Endodermal cell (in vitro differentiated cells): ENCODE results near the gene CCDC183. TPM values are rescaled to one million over a fixed set of nuclear protein-coding genes. Genes with fewer than 3 reads are reported as not detected.

Source experiments
- DNase-seq: peaks from one replicate; pipeline ENCODE4 v3.0.0-alpha.2; 2017
- H3K27ac ChIP-seq: 2 replicates; pipeline ENCODE4 v1.5.1; 2013; ENCODE audit warnings: mild to moderate bottlenecking, low read depth, low read length, moderate library complexity
- H3K27me3 ChIP-seq: 2 replicates; pipeline ENCODE4 v1.6.1; 2013; ENCODE audit warnings: mild to moderate bottlenecking, low read length, moderate library complexity; ENCODE audit not compliant: insufficient read depth, control insufficient read depth, poor library complexity, severe bottlenecking
- H3K36me3 ChIP-seq: 2 replicates; pipeline ENCODE4 v1.7.0; 2013; ENCODE audit warnings: mild to moderate bottlenecking, low read length, moderate library complexity; ENCODE audit not compliant: control insufficient read depth, insufficient read depth
- H3K4me1 ChIP-seq: one replicate; pipeline ENCODE4 v1.7.0; 2013; ENCODE audit warnings: low read length; ENCODE audit not compliant: control insufficient read depth, insufficient read depth
- H3K4me3 ChIP-seq: 2 replicates; pipeline ENCODE4 v1.5.1; 2013; ENCODE audit warnings: mild to moderate bottlenecking, low read length, moderate library complexity
- H3K9ac ChIP-seq: 2 replicates; pipeline ENCODE4 v1.6.1; 2013; ENCODE audit warnings: mild to moderate bottlenecking, low read length, moderate library complexity; ENCODE audit not compliant: poor library complexity, severe bottlenecking; ENCODE audit errors: extremely low read depth
- H3K9me3 ChIP-seq: 2 replicates; pipeline ENCODE4 v1.6.1; 2013; ENCODE audit warnings: mild to moderate bottlenecking, low read length, moderate library complexity; ENCODE audit not compliant: control insufficient read depth
- H3K27ac Mint-ChIP-seq: 2 replicates; pipeline ENCODE4 v1.8.0; 2020; ENCODE audit warnings: mixed read lengths
- H3K27me3 Mint-ChIP-seq: 2 replicates; pipeline ENCODE4 v1.8.0; 2021; ENCODE audit warnings: mild to moderate bottlenecking, mixed read lengths; ENCODE audit not compliant: insufficient read depth
- H3K36me3 Mint-ChIP-seq: 2 replicates; pipeline ENCODE4 v1.8.0; 2020; ENCODE audit warnings: low read depth, mixed read lengths
- H3K4me1 Mint-ChIP-seq: 2 replicates; pipeline ENCODE4 v1.8.0; 2020; ENCODE audit warnings: mixed read lengths
- H3K4me3 Mint-ChIP-seq: 2 replicates; pipeline ENCODE4 v1.8.0; 2020; ENCODE audit warnings: mild to moderate bottlenecking, moderate library complexity, mixed read lengths
- H3K9me3 Mint-ChIP-seq: 2 replicates; pipeline ENCODE4 v1.8.0; 2020; ENCODE audit warnings: mild to moderate bottlenecking, mixed read lengths
- WGBS, 2 experiments: methylation state at CpG; one replicate each; pipeline versions ENCODE4 v1.1.5 to v1.1.7; 2013; ENCODE audit warnings: missing lambda C conversion rate in 2 of 2, mixed read lengths in 1 of 2; ENCODE audit not compliant: insufficient coverage in 1 of 2, insufficient read length in 1 of 2; 5-methylcytosine and 5-hydroxymethylcytosine counted together
- long read RNA-seq, 4 experiments: library from polyadenylated mRNA in 2 of 4; library from RNA in 1 of 4; library from capped mRNA in 1 of 4; stranded (forward) in 3 of 4; unstranded in 1 of 4; transcript quantifications; one replicate each; pipeline ENCODE4 v2.0.0, GENCODE V29; 2020 to 2021; ENCODE audit warnings: inconsistent platforms in 1 of 4
- polyA plus RNA-seq, 2 experiments: library from polyadenylated mRNA; stranded (reverse); fragments of 50-300 nt; gene quantifications; one replicate each; pipeline ENCODE4 v1.2.3, GENCODE V29; 2013
- total RNA-seq, 2 donors: library from RNA; stranded (reverse); fragmentation: NEBNext Ultra II Directional in 1 of 2; extraction: Animal tissue kit (Norgen Biotek cat#: 25700) in 1 of 2; gene quantifications; 2 replicates in 1 of 2; 3 replicates in 1 of 2; pipeline ENCODE4 v1.2.1, GENCODE V29; 2021
- TF ChIP-seq, protein P1 (sequence below): fragments of 200-600 bp; sonication (generic); conservative IDR thresholded peaks from 2 replicates; pipeline ENCODE4 v1.5.0; 2021; ENCODE audit warnings: antibody characterized with exemption, mild to moderate bottlenecking

The CCDC183 gene
- total RNA-seq, result 10 to 100 TPM; 10.9 to 13.4 TPM
- polyA plus RNA-seq (2013, experiment 1 of 2), result 4.6 TPM
- polyA plus RNA-seq (2013, experiment 2 of 2), result 5.1 TPM
- long read RNA-seq, experiment 1, result 0 reads
- long read RNA-seq, experiment 2, partial matches to known transcripts, result 1 of 4 reads
- long read RNA-seq, experiment 2, other reads (novel, unspliced or antisense), result 1 of 4 reads
- long read RNA-seq, experiment 3, partial matches to known transcripts, result 2 of 8 reads
- long read RNA-seq, experiment 3, other reads (novel, unspliced or antisense), result 6 of 8 reads
- long read RNA-seq, experiment 4, partial matches to known transcripts, result 1 of 2 reads
- long read RNA-seq, experiment 4, other reads (novel, unspliced or antisense), result 1 of 2 reads

DNA sequence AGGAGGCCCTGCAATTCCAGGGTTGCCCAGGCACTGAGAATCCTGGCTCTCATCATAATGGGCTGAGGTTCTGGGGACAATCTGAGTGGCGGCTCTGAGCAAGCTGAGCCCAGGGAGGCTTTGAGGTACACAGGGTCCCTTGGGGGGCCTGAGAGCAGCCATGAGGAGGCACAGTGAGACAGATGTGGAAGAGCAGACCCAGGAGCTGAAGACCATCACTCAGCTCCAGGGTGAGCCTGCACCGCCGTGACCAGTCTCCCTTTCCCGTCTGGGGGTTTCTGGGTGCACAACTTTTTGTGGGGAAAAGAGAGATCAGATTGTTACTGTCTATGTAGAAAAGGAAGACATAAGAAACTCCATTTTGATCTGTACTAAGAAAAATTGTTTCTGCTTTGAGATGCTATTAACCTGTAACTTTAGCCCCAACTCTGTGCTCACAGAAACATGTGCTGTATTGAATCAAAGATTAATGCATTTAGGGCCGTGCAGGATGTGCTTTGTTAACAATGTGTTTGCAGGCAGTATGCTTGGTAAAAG lies at the start of gene CCDC183:
Gene CCDC183, plus strand, starts transcription at position 101 of the 537 bp plus-strand sequence. Its CDS starts 60 bp downstream, at position 161.
- no peak for DNase-seq
- Histone ChIP-seq H3K9ac (peak within 1 kb of the TSS; percentile 57), H3K27ac (peak within 1 kb of the TSS; percentile 77), H3K36me3 (peaks cover 23% of the 10 kb centered on the region), H3K4me3 (peak within 1 kb of the TSS; percentile 40), H3K9me3 (no peaks in the 10 kb centered on the region), H3K4me1 (peaks cover 20% of the 10 kb centered on the region), H3K27me3 (no peaks in the 10 kb centered on the region)
- Mint-ChIP-seq H3K4me3 (peak within 1 kb of the TSS; percentile 38), H3K27me3 (peaks cover 7% of the 10 kb centered on the region), H3K27ac (peak within 1 kb of the TSS; percentile 96), H3K9me3 (no peaks in the 10 kb centered on the region), H3K36me3 (peaks cover 17% of the 10 kb centered on the region), H3K4me1 (peaks cover 35% of the 10 kb centered on the region)
- WGBS, 2 experiments, result 74 to 75% methylated on average over 4 to 5 of the region's 5 CpGs
- TF ChIP-seq, protein P1, sequence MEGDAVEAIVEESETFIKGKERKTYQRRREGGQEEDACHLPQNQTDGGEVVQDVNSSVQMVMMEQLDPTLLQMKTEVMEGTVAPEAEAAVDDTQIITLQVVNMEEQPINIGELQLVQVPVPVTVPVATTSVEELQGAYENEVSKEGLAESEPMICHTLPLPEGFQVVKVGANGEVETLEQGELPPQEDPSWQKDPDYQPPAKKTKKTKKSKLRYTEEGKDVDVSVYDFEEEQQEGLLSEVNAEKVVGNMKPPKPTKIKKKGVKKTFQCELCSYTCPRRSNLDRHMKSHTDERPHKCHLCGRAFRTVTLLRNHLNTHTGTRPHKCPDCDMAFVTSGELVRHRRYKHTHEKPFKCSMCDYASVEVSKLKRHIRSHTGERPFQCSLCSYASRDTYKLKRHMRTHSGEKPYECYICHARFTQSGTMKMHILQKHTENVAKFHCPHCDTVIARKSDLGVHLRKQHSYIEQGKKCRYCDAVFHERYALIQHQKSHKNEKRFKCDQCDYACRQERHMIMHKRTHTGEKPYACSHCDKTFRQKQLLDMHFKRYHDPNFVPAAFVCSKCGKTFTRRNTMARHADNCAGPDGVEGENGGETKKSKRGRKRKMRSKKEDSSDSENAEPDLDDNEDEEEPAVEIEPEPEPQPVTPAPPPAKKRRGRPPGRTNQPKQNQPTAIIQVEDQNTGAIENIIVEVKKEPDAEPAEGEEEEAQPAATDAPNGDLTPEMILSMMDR, result no peak

DNA sequence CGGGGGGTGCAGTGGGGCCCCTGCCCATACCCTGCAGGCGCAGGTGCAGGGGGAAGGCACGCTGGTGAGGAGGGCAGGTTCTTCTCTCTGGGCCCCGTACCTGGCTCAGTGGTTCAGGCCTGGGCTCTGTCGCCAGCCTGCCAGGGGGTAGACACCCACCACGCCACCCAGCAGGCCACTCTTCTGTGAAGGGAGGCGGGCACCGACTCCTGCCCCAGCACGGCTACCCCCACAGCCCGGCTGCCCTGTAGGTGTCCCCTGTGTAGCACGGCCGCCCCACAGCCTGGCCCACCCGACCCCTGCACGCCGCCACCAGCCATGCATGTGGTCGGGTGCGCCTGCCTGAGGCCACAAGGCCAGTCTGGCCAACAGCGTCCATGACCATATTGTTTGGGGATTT lies 49.5 kb upstream of the CCDC183 start:
- Mint-ChIP-seq H3K4me3 (no peak overlapping the region), H3K9me3 (peaks cover 9% of the 10 kb centered on the region), H3K27ac (no peak overlapping the region), H3K4me1 (no peaks in the 10 kb centered on the region), H3K36me3 (no peaks in the 10 kb centered on the region), H3K27me3 (peaks cover 10% of the 10 kb centered on the region)
- TF ChIP-seq, protein P1, result no peak
- Histone ChIP-seq H3K27me3 (no peaks in the 10 kb centered on the region), H3K4me1 (no peaks in the 10 kb centered on the region), H3K4me3 (no peak overlapping the region), H3K36me3 (no peaks in the 10 kb centered on the region), H3K27ac (no peak overlapping the region), H3K9ac (no peak overlapping the region), H3K9me3 (peaks cover 5% of the 10 kb centered on the region)
- DNase-seq, result no peak
- 91 to 100% methylated on average over 5 to 18 of the region's 18 CpGs for WGBS, 2 experiments

DNA sequence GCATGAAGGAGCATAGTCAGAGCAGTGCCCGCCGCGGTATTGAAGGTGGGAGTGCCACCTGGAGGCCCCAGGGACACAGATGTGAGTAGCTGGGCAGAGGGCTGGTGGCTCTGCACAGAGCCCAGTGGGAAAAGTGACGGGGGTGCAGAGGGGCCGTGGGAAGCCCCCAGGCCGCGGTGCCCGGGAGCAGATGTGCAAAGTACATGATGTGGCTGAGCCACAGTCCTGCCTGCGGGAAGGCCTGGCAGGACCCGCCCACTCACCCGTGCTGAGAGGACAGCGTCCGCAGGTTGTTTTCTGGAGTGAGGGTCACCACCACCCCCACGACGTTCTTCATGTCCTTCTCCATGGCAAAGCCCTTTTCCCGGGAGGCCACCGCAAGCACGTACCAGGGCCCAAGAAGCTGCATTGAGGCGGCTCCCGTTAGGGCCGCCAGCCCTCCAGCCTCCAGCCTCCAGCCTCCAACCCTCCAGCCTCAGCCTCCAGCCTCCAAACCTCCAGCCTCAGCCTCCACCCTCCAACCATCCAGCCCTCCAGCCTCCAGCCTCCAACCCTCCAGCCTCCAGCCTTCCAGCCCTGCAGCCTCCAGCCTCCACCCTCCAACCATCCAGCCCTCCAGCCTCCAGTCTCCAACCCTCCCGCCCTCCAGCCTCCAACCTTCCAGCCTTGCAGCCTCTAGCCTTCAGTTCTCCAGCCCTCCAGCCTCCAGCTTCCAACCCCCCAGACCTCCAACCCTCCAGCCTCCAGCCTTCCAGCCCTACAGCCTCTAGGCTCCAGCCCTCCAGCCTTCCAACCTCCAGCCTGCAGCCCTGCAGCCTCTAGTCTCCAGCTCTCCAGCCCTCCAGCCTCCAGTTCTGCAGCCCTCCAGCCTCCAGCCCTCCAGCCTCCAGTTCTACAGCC lies 48.7 kb upstream of the CCDC183 start:
- Histone ChIP-seq H3K27me3 (no peaks in the 10 kb centered on the region), H3K9ac (no peak overlapping the region), H3K4me3 (no peak overlapping the region), H3K4me1 (no peaks in the 10 kb centered on the region), H3K9me3 (peaks cover 12% of the 10 kb centered on the region), H3K27ac (no peak overlapping the region), H3K36me3 (no peaks in the 10 kb centered on the region)
- WGBS, 2 experiments, result 91% methylated on average over 8 to 22 of the region's 22 CpGs
- TF ChIP-seq, protein P1, result no peak
- Mint-ChIP-seq H3K27me3 (peaks cover 17% of the 10 kb centered on the region), H3K4me3 (no peak overlapping the region), H3K9me3 (peaks cover 17% of the 10 kb centered on the region), H3K4me1 (no peaks in the 10 kb centered on the region), H3K27ac (no peak overlapping the region), H3K36me3 (no peaks in the 10 kb centered on the region)
- no peak for DNase-seq
